Esophagus muscularis mucosa (tissue), 3 donors: Measurements from ENCODE around the gene NCOA1.

Source experiments
- POLR2AphosphoS5 ChIP-seq, 2 donors: sonication (generic); formaldehyde crosslinking; IDR thresholded peaks; one replicate each; pipeline ENCODE4 v1.6.1; 2017; ENCODE audit warnings: antibody characterized with exemption in 2 of 2
- TF ChIP-seq, protein P1 (sequence below), 3 experiments: fragments of 200-600 bp in 2 of 3; fragments of 450-650 bp in 1 of 3; sonication (generic) in 2 of 3; IDR thresholded peaks; one replicate each; pipeline ENCODE4 v1.5.1; 2017 to 2019; ENCODE audit warnings: antibody characterized with exemption in 3 of 3, mild to moderate bottlenecking in 2 of 3, moderate library complexity in 1 of 3

DNA sequence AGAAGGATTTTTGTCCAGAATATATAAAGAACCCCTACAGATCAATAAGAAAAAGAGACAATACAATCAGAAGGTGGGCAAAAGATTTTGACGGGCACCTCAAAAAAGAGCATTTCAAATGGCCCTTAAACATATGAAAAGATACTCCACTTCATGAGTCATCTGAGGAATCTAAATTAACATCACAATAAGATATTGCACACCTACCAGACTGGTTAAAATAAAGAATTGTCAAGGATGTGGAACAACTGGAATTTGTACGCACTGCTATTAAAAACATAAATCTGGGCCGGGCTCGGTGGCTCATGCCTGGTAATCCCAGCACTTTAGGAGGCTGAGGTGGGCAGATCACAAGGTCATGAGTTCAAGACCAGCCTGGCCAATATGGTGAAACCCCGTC is 17.0 kb upstream of the NCOA1 start:
- TF ChIP-seq, protein P1, sequence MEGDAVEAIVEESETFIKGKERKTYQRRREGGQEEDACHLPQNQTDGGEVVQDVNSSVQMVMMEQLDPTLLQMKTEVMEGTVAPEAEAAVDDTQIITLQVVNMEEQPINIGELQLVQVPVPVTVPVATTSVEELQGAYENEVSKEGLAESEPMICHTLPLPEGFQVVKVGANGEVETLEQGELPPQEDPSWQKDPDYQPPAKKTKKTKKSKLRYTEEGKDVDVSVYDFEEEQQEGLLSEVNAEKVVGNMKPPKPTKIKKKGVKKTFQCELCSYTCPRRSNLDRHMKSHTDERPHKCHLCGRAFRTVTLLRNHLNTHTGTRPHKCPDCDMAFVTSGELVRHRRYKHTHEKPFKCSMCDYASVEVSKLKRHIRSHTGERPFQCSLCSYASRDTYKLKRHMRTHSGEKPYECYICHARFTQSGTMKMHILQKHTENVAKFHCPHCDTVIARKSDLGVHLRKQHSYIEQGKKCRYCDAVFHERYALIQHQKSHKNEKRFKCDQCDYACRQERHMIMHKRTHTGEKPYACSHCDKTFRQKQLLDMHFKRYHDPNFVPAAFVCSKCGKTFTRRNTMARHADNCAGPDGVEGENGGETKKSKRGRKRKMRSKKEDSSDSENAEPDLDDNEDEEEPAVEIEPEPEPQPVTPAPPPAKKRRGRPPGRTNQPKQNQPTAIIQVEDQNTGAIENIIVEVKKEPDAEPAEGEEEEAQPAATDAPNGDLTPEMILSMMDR (IDR thresholded peaks at IDR 0.05) = no peak
- no peak for TF ChIP-seq POLR2AphosphoS5 (IDR thresholded peaks at IDR 0.05)
